Measurements from ENCODE around the gene LSM8. TPM values are rescaled to one million over a fixed set of nuclear protein-coding genes. Genes with fewer than 3 reads are reported as not detected.

Gene LSM8
- total and polyA plus RNA-seq, 10 of the 15 experiments (the other 5 are each of a cell fraction or from before 2014, with no cell fraction given): 46.9 to 173 (median 111) TPM

- no TSS peak for BruUV-seq (replicated peaks)
Measured at GRCh38 chr7:118149394-118149793, 34.6 kb upstream of the LSM8 start.

More at GRCh38 chr7:118149394-118149793, 34.6 kb upstream of the LSM8 start:
- H3K9me3 ChIP-seq (replicated peaks; ENCODE audit: control insufficient read depth, insufficient read depth, low read length): no peaks in the 10 kb centered on the region
- no peak overlapping the region for H3K4me3 ChIP-seq
- no peak overlapping the region for H3K27ac ChIP-seq (ENCODE audit: control insufficient read depth, insufficient read depth)
- no peak overlapping the region for H2AFZ ChIP-seq (ENCODE audit: control insufficient read depth, low read depth, low read length)
- SMC1A ChIA-PET (ENCODE audit: uncharacterized antibody, unreplicated experiment): interaction anchor here (1.0 to 1.1 kb wide), 2 partner anchors 10 to 353 kb away, joined by 3 read pairs; no protein-coding TSS in a partner anchor
- CTCF ChIA-PET: interaction anchor here (0.9 to 1.4 kb wide), 4 partner anchors 19 to 749 kb away, joined by 3 to 4 read pairs (median 4); no protein-coding TSS in a partner anchor
- no peaks in the 10 kb centered on the region for H3K79me2 ChIP-seq (ENCODE audit: control insufficient read depth, insufficient read depth, low read length)
- TF ChIP-seq SIN3A (IDR thresholded peaks at IDR 0.05; ENCODE audit: low read depth, low read length): no peak
- no peak for TF ChIP-seq EGR1 (IDR thresholded peaks at IDR 0.05; ENCODE audit: borderline replicate concordance in 1 of 2, low read depth in 2 of 2, low read length in 2 of 2)
- no peak for TF ChIP-seq ETV6 (conservative IDR thresholded peaks at IDR 0.05 in 1 of 2, IDR thresholded peaks at IDR 0.05 in 1 of 2; ENCODE audit: borderline replicate concordance in 1 of 2, low read depth in 1 of 2)
- no peak for TF ChIP-seq NR2F1 (conservative IDR thresholded peaks at IDR 0.05)
- no peak for TF ChIP-seq HSF1 (IDR thresholded peaks at IDR 0.05; ENCODE audit: low read depth, low read length)
- TF ChIP-seq JUNB (IDR thresholded peaks at IDR 0.05): no peak
- no peak for TF ChIP-seq GATAD2B (conservative IDR thresholded peaks at IDR 0.05; ENCODE audit: low read depth)
- DNase-seq (ENCODE audit: low read depth, low spot score) (no peak), FAIRE-seq (no peak), ATAC-seq (no peak)
- POLR2A ChIA-PET: no interaction called here
- intact Hi-C loops (cut with micrococcal nuclease; ENCODE audit: unreplicated experiment): no loop called here
- RAD21 ChIA-PET (ENCODE audit: unreplicated experiment): interaction anchor here (0.6 to 1.8 kb wide), 4 partner anchors 10 to 398 kb away, joined by 3 to 4 read pairs (median 4); no protein-coding TSS in a partner anchor
- no peak overlapping the region for H3K4me2 ChIP-seq (ENCODE audit: control insufficient read depth, insufficient read depth)
- in situ Hi-C loops (cut with MboI): no loop called here
- H3K9ac ChIP-seq (ENCODE audit: control insufficient read depth, insufficient read depth, low read length): no peak overlapping the region
- 0% methylated on average over 2 of the region's 2 CpGs for WGBS (ENCODE audit: insufficient coverage, insufficient replicate concordance, low lambda C conversion rate, missing lambda C conversion rate)
- H4K20me1 ChIP-seq (ENCODE audit: control insufficient read depth, insufficient read depth): no peaks in the 10 kb centered on the region
- no peaks in the 10 kb centered on the region for H3K36me3 ChIP-seq (ENCODE audit: control insufficient read depth in 2 of 2, insufficient read depth in 2 of 2, low read length in 1 of 2)
- H3K27me3 ChIP-seq (replicated peaks in 1 of 2; ENCODE audit: control insufficient read depth in 2 of 2, insufficient read depth in 2 of 2, low read length in 1 of 2): no peaks in the 10 kb centered on the region
- H3K4me1 ChIP-seq (ENCODE audit: control insufficient read depth, insufficient read depth, low read length): no peaks in the 10 kb centered on the region
